ENCODE measurements around the gene SHC3.

The SHC3 gene

GRCh38 chr9:89066835-89067234 is 111.8 kb downstream of the SHC3 start:
- no peak overlapping the region for H3K4me3 ChIP-seq (ENCODE audit: low read depth, low read length)
- no peak for DNase-seq (ENCODE audit: low read depth)
- TF ChIP-seq, protein P1, sequence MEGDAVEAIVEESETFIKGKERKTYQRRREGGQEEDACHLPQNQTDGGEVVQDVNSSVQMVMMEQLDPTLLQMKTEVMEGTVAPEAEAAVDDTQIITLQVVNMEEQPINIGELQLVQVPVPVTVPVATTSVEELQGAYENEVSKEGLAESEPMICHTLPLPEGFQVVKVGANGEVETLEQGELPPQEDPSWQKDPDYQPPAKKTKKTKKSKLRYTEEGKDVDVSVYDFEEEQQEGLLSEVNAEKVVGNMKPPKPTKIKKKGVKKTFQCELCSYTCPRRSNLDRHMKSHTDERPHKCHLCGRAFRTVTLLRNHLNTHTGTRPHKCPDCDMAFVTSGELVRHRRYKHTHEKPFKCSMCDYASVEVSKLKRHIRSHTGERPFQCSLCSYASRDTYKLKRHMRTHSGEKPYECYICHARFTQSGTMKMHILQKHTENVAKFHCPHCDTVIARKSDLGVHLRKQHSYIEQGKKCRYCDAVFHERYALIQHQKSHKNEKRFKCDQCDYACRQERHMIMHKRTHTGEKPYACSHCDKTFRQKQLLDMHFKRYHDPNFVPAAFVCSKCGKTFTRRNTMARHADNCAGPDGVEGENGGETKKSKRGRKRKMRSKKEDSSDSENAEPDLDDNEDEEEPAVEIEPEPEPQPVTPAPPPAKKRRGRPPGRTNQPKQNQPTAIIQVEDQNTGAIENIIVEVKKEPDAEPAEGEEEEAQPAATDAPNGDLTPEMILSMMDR (IDR thresholded peaks at IDR 0.05; ENCODE audit: control insufficient read depth, extremely low read depth, insufficient read depth): no peak

- TF ChIP-seq, protein P1 (IDR thresholded peaks at IDR 0.05; ENCODE audit: control insufficient read depth, extremely low read depth, insufficient read depth): no peak
- H3K4me3 ChIP-seq (ENCODE audit: low read depth, low read length): no peak overlapping the region
- DNase-seq (ENCODE audit: low read depth): no peak
Observed at GRCh38 chr9:89065921-89066320, 112.7 kb downstream of the SHC3 start.

DNA sequence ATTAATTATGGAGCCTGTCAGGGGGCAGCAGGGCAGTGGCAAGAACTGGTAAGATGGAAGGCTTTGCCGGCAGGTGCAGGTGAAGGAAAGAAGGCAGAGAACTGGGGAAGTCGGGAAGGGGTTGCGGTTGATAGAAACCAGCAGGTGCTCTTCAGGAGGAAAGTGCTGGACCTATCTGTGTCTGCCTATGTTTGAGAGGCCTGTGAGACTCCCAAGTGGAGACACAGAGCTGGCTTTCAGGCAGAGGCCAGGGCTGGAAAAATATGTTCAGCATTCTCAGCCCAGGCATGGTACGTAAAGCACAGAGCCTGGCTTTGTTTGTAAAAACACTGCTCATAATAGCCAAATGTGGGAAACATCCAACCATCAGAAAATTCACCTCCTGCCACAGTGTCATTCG is 117.8 kb downstream of the SHC3 start:
- no peak overlapping the region for H3K4me3 ChIP-seq (ENCODE audit: low read depth, low read length)
- DNase-seq (ENCODE audit: low read depth): no peak
- TF ChIP-seq, protein P1 (IDR thresholded peaks at IDR 0.05; ENCODE audit: control insufficient read depth, extremely low read depth, insufficient read depth): no peak

GRCh38 chr9:89059925-89060506 is 118.6 kb downstream of the SHC3 start:
- DNase-seq (ENCODE audit: low read depth): no peak
- no peak overlapping the region for H3K4me3 ChIP-seq (ENCODE audit: low read depth, low read length)
- TF ChIP-seq, protein P1 (IDR thresholded peaks at IDR 0.05; ENCODE audit: control insufficient read depth, extremely low read depth, insufficient read depth): no peak

- DNase-seq (ENCODE audit: low read depth): no peak
- TF ChIP-seq, protein P1 (IDR thresholded peaks at IDR 0.05; ENCODE audit: control insufficient read depth, extremely low read depth, insufficient read depth): no peak
- no peak overlapping the region for H3K4me3 ChIP-seq (ENCODE audit: low read depth, low read length)
Observed at GRCh38 chr9:89058906-89059305, 119.7 kb downstream of the SHC3 start.

DNA sequence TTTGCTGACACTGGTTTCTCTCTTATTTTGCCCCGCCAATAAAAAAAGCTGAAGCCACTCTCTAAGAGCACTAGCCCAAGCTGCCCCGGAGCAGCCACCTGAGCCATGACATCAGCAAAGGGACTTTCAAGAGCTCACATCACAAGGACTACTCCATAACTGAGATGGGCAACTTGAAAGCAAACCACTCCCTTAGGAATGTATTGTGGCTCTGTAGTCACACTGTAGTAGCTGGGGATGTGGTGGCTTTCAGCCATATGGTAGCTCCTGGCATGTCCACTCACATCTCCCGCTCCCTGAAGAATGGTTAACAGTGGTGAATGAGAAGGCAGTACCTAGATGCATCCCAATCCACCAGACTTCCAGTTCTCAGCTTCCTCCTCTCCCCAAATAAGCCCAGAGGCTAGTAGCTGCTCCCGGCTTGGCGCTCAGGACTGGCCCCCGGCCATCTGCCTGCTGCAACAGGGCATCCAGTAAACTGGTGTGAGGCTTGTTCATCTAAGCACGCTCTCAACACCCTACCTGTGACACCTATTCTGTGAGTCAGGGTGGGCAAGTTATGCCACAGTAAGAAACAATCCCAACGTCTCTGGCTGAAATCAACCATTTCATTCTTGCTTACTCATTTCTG is 123.6 kb downstream of the SHC3 start:
- TF ChIP-seq, protein P1 (IDR thresholded peaks at IDR 0.05; ENCODE audit: control insufficient read depth, extremely low read depth, insufficient read depth): no peak
- H3K4me3 ChIP-seq (ENCODE audit: low read depth, low read length): no peak overlapping the region
- no peak for DNase-seq (ENCODE audit: low read depth)

DNA sequence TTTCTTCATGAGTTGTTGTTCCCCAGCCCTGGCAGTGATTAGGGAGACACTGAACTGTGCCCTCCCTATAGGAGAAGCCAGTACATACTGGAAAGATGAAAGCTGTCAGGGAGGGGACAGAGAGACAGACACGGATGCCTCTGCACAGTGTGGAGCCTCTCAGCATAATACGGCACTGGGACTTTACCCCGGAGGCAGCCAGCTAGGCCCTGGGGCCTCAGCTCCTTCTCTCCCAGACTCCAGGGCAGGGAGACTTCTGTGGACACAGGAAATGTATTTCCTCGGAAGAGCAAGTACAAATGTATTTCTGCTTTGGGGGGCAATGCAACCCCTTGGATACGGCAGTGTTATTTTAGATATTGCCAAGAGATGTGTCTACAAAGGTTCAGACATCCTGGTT is 125.3 kb downstream of the SHC3 start:
- TF ChIP-seq, protein P1 (IDR thresholded peaks at IDR 0.05; ENCODE audit: control insufficient read depth, extremely low read depth, insufficient read depth): no peak
- DNase-seq (ENCODE audit: low read depth): no peak
- no peak overlapping the region for H3K4me3 ChIP-seq (ENCODE audit: low read depth, low read length)

Data from LNCaP clone FGC (cell line).